HG03565 (cell line): Measurements from ENCODE around the gene IGF2R.

Source experiments
- ATAC-seq: cut with Tn5 transposase; IDR thresholded peaks from one replicate; pipeline ENCODE4 v1.9.1; 2021; ENCODE audit warnings: mild to moderate bottlenecking, moderate library complexity; ENCODE audit not compliant: unreplicated experiment

The IGF2R gene

GRCh38 chr6:159973406-159973805, 4.5 kb downstream of the IGF2R start:
- no peak for ATAC-seq

DNA sequence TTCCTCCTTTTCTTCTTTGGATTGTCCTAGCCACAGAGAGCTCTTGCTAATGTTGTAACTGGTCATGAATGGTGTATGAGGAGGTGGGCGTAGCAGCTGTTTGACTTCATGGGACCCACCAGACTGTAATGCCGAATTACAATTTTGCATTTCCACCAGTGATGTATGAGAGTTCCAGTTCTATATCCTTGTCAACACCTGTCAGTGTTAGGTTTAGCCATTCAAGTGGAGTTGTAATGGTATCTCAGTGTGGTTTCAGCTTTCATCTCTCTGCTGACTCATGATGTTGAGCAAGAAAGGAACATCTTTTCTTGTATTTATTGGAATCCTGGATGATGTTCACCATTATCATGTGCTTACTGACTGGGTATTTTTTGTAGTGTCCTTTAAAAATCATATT, 5.1 kb downstream of the IGF2R start:
- peak; percentile 51 for ATAC-seq

- ATAC-seq: no peak
Observed at GRCh38 chr6:159974932-159975331, 6.0 kb downstream of the IGF2R start.

DNA sequence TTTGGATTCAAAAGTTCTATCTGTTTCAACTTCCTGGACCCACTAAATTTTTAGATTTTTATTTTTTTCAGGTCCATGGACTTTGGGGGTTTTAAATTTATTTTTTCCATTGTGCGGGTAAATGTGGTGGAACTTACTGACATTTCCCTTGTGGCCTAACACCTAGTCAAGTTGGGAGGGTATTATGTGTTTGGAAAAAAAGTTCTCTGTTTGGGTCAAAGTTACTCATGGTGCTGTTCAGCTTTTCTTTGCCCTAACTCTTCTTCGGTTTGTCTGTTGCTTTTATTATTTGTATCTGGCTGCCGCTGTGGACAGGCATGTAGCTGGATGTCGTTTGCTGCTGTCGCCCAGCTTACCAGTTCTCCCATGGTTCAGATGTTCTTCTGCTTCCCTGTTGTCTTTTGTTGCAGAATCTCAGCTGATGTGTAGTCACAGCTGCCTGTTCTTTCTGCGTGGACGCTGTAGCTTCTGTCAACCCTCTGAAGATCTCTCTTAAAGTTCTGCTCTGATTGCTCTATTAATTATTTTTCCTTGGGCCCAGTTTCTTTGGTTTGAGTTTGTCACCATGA, 7.9 kb downstream of the IGF2R start:
- ATAC-seq: no peak

- ATAC-seq: no peak
Observed at GRCh38 chr6:159977255-159977903, 8.5 kb downstream of the IGF2R start.

GRCh38 chr6:159977904-159978268, 9.0 kb downstream of the IGF2R start:
- no peak for ATAC-seq

GRCh38 chr6:159978291-159979135, 9.6 kb downstream of the IGF2R start:
- no peak for ATAC-seq

- peak; percentile 59 for ATAC-seq
Observed at GRCh38 chr6:159979136-159979874, 10.4 kb downstream of the IGF2R start.

- ATAC-seq: no peak
Observed at GRCh38 chr6:159980474-159980873, 11.6 kb downstream of the IGF2R start.

GRCh38 chr6:159981071-159981402, 12.2 kb downstream of the IGF2R start:
- ATAC-seq: no peak

GRCh38 chr6:159981403-159982245, 12.7 kb downstream of the IGF2R start:
- peak; percentile 70 for ATAC-seq

DNA sequence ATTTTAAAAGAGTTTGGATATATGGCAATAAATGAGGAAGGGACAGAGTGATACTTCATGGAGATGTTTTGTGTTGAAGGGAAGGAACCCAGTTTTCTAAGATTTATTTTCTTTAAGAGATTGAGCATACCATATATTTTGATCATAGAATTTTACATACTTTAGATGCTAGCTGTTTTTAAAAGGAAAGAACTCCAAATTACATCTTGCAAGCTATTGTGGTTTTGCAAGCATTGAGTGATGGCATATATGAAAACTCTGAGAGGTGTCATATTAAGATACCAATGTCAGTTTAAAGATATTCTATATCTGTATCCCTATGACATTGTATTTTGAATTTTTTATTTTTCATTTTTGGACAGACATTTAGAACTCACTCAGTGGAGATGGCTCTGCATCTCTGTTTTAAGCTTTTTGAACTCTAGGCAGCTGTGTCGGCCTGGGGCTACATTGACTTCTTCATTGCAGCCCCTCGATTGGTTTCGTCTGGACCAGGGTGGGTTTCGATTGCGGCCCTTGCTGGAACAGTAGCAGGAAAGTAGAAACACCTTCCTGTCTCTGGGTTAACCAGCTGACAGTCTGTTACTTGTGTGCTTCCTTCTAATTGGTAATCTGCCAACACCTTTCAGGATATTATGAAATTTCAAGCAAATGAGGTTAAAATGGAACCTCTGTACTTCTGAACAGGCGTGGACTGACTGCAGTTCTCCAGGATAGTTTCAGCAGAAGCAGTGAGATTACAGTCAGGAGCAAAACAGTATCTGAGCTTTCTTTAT, 14.0 kb downstream of the IGF2R start:
- ATAC-seq: no peak

DNA sequence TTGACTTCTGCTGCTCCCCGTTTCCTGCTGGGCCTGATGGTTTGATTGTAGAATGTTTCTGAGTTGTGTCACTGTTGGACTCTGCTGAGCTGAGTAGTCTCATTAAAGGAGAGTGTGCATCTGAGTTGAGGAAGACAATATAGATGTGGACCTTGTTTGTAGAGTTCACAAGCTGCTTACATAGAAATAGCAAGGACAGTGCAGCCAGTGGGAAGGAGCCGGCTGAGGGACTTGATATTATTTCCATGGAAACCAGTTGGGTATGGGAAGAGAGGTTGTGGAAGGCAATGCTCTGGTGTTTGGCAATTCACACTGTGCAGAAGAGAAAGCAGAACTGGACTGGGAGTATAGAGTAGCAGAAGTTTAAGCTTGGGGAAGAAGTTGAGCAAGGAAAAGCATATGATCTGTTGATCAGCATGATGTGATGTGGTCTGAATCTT, 14.8 kb downstream of the IGF2R start:
- no peak for ATAC-seq

DNA sequence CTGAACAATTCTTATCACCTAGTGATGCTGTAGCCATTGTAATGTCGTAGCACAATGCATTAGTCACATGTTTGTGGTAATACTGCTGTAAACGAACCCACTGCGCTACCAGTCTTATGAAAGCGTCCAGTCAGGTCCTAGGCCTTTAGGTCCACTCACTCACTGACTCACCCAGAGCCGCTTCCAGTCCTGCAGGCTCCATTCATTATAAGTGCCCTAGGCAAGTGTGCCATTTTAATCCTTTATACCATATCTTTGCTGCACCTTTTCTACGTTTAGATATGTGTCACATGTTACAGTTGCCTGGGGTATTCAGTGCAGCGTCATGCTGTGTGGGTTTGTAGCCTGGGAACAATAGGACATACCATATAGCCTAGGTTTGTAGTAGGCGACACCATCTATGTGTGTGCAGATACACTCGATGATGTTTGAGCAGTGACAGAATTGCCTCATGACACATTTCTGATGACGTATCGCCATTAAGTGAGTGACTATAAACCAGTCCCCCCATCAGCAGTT, 15.4 kb downstream of the IGF2R start:
- ATAC-seq: no peak

DNA sequence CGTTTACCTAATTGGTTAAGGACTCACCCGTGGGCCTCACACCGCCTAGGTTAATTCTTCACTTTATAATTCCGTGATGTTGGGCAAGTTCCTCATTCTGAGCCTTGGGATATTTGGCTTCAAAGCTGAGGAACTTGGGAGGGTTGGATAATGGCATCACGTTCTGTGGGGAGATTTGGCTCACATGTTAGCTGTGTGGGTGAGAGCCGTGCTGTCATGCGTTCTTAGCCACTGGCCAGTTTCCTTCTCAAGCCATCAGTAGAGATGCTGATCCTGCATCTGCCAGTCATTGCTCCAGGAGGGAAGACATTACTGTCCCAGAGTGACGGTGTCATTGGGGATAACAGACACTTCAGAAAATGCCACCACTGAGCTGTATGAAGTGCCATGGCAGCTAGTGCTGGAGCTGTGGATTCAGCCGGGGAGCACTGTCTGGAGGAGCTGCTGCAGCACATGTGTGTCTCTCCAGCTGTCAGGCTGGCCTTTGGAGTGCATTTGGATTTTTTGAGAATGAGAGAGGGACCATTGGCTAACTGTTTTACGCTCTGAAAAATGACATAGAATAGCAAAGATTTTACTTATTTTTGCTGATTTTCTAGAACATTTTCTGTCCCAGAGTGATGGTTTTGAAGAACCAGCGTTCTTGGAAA, 16.5 kb downstream of the IGF2R start:
- ATAC-seq: no peak

DNA sequence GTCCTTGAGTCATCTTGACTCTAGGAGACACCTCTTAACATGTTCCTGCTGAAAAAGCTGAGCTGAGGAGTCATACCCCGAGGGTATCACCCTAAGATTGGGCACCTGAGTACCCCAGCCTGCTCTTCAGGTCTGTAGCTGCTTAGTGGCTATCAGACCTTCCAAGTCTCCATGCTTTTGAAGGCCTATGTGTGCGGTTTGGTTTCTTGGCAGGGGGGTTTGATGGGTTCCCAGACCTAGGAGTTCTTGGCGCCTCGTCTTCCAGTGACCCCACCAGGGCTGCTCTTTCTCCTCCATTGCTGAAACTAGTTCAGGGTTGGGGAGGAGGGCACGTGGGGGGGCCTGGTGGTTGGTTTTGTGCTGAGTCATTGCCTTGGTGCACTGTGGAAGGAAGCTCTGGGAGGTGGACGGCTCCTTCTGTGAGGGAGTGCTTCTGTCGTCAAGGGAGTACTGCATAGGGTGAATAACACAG, 20.1 kb downstream of the IGF2R start:
- no peak for ATAC-seq

DNA sequence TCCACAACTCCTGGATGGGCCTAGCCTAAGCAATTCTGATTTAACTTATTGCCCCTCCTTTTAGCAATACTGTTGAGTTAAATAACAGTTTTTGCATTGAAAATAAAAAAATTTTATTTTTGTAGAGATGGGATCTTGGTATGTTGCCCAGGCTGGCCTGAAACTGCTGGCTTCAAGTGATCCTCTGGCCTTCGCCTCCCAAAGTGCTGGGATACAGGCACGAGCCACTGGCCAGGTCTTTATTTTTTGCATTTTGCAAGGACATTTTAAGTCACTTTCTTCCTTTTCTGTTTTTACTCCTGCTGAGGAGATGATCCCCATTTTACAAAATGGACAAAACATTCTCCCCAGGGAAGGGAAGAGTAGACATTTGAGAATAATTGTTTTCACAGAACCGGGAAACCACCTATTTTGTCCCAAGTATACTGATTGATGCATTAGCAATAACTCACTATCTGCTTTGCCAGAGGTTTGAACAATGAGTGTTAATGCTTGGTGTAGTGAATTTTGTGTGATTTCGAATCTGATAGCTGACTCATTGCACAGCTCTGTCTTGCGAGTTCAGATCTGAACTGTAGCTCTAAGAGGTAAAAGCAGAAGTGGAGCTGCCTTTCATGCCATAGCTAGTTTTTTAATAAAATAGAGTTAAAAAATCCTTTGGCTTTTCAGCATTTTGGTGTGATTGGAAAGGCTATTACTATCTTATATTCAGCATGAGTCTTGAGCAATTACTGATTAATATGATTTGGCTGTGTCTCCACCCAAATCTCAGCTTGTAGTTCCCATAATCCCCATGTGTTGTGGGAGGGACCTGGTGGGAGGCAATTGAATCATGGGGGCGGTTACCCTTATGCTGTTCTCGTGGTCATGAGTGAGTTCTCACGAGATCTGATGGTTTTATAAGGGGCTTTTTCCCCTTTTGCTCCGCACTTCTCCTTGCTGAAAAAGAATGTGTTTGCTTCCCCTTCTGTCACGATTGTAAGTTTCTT, 20.9 kb downstream of the IGF2R start:
- peak; percentile 79 for ATAC-seq

GRCh38 chr6:159992366-159992765, 23.5 kb downstream of the IGF2R start:
- ATAC-seq: no peak
